Measurements from ENCODE around the gene CCDC187. TPM values are rescaled to one million over a fixed set of nuclear protein-coding genes. Genes with fewer than 3 reads are reported as not detected.
A peak's percentile ranks its signal among the peaks of the same experiment; 100 is the strongest.

Gene CCDC187
- total RNA-seq, 1 donor from 2014 or later: 0.69 TPM

- H3K9me3 Mint-ChIP-seq: no peaks in the 10 kb centered on the region
- TF ChIP-seq CTCF (IDR thresholded peaks at IDR 0.05): no peak
- no peak for ATAC-seq (ENCODE audit: low read depth)
Observed at GRCh38 chr9:136200424-136200823, 103.5 kb downstream of the CCDC187 start.

More at GRCh38 chr9:136200424-136200823, 103.5 kb downstream of the CCDC187 start:
- H3K4me1 Mint-ChIP-seq: peaks cover 25% of the 10 kb centered on the region
- H3K36me3 Mint-ChIP-seq (ENCODE audit: low read depth): no peaks in the 10 kb centered on the region
- H3K4me3 Mint-ChIP-seq: peak overlapping the region; percentile 15
- intact Hi-C loops (cut with micrococcal nuclease): no loop called here
- peaks cover 37% of the 10 kb centered on the region for H3K27me3 Mint-ChIP-seq
- POLR2A ChIA-PET: no interaction called here
- no peak for DNase-seq
- no peak overlapping the region for H3K27ac Mint-ChIP-seq
- CTCF ChIA-PET: no interaction called here

Other genes starting within 250 kb of the CCDC187 start
- gene NACC2, start 208.8 kb downstream of the CCDC187 start, total RNA-seq: 1.5 and 1.6 TPM in 2 replicates
- gene TMEM250, start 185.2 kb downstream of the CCDC187 start, total RNA-seq: 23.3 and 23.4 TPM in 2 replicates
- 0.17 TPM in 1 of 2 replicates, not detected in the other for gene LHX3, start 99.0 kb downstream of the CCDC187 start, total RNA-seq
- gene QSOX2, start 58.3 kb downstream of the CCDC187 start, total RNA-seq: 43.3 and 49.1 TPM in 2 replicates
- 1.9 and 2.6 TPM in 2 replicates for gene GPSM1, start 23.4 kb upstream of the CCDC187 start, total RNA-seq
- 27.1 and 28.9 TPM in 2 replicates for gene DNLZ, start 59.6 kb upstream of the CCDC187 start, total RNA-seq
- gene CARD9, start 69.6 kb upstream of the CCDC187 start, total RNA-seq: 0.83 and 0.89 TPM in 2 replicates
- gene SNAPC4, start 96.1 kb upstream of the CCDC187 start, total RNA-seq: 20.0 and 22.2 TPM in 2 replicates
- 89.4 and 101 TPM in 2 replicates for gene ENTR1, start 106.5 kb upstream of the CCDC187 start, total RNA-seq
- gene PMPCA, start 106.6 kb upstream of the CCDC187 start, total RNA-seq: 67.2 and 75.3 TPM in 2 replicates
- gene INPP5E, start 135.8 kb upstream of the CCDC187 start, total RNA-seq: 22.8 and 26.6 TPM in 2 replicates
- 74.0 and 78.8 TPM in 2 replicates for gene SEC16A, start 178.9 kb upstream of the CCDC187 start, total RNA-seq
- gene NOTCH1, start 242.0 kb upstream of the CCDC187 start, total RNA-seq: 24.9 and 26.6 TPM in 2 replicates

All from activated B cell treated with CpG ODN at 0.5 μM for 24 hours (primary cell).